GM15510 (cell line): ENCODE data around the gene USF1.

ENCODE experiments used
- POLR2A ChIP-seq: IDR thresholded peaks from 3 replicates; pipeline ENCODE4 v1.6.1; 2011; ENCODE audit warnings: borderline replicate concordance; ENCODE audit not compliant: insufficient read length; ENCODE audit errors: extremely low read depth

USF1 gene

DNA sequence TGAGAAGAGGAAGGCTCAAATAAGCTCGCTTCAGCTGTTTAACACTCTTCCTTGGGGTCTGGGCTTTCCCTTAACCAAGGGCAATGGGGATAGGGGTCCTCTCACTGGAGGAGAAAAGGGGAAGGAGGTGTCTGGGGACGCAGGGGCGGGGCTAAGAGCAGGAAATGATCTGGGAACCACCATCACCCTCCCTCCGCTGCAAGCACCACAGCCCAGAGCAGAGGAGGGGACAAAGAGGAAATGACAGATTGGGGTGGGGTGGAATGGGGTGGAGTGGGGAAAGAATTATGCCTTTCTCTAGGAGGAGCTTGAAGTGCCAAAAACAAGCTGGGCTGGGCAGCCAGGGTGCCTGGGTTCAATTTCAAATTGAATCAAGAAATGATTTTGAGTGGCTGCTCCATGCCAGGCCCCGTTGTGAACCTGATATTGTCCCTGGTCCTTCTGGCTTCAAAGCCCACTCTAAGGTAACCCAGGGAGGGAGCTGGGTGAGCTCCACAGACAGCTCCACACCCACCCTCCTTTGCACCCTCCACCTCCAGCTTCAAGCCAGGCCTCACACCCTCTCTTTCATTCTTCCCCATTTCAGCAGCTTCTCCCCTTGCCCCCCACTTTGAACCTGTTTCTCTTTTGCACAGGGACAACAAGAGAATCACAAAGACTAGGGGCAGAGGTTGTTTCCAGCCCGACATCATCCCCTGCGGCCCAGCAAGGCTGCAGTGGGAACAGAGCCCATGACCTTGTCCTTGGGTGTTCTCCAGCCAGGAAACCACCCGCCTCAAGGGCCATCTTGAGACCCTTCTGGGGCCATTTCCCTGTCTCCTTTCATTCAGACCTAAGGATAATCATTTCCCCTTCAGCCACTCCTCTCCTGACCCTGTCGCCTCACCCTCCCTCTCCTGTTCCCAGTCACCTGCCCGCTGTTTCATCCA is 22.8 kb upstream of the USF1 start:
- TF ChIP-seq POLR2A: peak; percentile 49

DNA sequence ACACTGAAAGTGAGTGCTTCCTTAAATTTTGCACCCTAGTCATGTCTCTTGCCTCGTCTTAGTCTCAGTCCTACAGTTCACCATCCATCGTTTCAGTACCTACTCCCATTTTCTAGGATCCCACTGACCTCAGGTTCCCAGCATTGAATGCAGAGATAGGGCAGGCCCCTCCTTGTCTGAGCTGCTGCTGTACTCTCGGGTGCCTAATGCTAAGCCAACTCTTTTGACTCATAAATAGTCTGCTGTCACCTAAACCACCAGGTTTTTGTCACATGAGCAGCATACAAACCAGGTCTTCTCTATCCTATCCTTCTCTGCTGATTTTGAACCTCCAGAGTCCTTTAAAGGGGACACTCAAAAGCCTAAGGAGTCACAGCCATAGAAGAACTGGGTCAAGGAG is 20.9 kb upstream of the USF1 start:
- TF ChIP-seq POLR2A: no peak

DNA sequence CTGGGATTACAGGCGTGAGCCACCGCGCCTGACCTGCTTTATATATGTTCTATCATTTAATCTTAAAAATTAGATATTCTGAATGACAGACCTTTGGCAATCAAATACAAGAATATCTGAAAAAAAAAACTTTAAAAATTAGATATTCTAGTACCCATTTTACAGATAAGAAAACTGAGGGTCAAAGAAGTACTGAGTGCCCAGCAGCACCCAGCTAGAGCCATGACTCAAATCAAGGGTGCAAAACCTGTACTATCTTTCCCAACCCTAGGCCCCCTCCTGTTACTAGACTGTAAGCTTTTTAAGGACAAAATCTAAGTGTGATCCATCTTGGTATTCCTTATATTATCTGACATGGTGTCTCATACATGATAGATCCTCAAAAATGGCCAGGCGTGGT is 15.6 kb upstream of the USF1 start:
- TF ChIP-seq POLR2A: no peak

DNA sequence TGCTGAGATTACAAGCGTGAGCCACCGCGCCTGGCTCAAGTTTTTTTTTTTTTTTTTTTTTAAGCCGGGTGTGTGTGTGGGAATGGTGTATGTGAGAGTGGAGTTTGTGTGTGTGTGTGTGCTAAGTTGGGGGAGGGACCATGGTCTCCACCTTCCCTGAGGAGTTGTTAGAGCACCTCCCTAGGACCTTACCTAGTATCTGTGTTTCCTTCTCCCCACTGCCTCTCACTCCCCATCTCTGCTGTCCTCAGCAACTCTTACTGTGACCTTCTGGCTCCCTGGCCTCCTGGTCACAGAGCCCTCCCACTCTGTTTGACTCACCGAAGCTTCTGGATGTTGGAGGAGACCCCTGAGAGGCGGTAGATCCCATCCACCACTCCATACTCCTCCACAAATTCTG is 13.5 kb upstream of the USF1 start:
- no peak for TF ChIP-seq POLR2A

DNA sequence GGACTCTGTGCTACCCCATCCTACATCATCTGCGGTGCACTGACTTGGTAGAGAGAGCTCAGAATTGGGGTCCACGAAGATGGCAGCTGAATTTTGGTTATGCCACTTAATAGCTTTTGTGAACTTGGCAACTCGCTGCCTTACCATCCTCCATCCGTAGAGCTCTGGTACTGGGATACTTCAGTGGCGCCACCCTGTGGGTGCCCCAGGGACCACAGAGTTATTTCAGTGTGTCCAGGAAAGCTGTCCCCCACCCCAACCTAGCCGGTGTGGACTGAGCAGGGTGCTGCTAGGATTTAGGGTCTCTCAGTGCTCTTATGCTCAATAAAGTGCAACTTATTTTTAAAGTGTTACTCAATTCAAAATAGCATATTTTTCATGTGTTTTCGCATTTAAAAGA is 9.0 kb upstream of the USF1 start:
- no peak for TF ChIP-seq POLR2A

DNA sequence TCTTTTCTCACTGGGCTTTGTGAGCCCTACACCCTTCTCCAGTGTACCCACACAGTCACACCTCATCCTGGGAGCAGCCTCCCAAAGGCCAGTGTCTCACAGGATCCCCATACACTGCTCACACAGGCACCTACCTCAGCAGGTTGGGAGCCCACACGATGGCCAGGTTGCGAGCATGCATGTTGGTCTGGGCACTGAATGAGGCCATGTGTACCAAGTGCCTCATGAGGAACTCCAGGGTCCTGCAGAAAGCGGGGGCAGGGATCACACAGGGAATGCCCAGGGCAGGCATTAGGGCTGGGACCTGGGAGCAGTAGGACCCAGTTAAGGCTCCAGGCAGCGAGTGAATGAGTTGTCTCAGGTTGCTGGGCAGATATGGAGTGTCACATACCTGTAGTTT is 8.5 kb upstream of the USF1 start:
- no peak for TF ChIP-seq POLR2A

DNA sequence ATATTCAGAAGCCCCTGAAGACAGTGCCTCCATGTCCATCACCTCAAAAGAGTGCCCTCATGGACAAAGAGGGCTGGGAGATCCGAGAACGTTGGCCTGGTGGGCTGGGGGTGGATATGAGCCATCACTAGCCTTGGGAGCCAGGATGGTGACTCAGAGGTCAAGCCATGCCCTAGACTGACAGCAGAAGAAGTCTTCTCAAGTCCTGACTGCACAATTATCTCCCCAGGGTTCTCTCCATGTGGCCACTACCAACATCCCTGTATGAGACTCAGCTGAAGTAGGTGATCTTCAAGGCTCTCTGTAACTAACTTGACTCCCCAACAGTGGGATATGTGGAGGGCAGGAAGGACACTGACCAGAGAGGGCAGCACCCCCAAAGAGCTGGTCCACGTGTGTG is 7.1 kb upstream of the USF1 start:
- no peak for TF ChIP-seq POLR2A

DNA sequence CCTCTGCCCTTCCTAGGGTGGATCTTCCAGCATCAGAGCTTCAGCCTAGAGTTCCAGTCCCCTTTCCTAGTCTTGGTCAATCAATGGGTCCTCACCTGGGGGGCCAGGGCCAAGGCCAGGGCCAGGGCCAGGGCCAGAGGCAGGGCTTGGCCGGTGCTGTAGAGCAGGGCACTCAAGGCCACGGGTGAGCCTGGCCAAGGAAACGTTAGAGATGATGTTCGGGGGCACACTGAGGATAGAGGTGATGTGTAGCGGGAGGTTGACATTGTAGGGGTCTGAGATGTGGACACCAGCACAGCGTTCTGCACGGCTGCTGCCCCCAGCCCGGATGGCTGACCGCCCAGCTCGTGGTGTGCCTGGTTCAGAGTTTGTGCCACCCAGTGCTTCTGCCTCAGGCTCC is 5.4 kb upstream of the USF1 start:
- TF ChIP-seq POLR2A: no peak

DNA sequence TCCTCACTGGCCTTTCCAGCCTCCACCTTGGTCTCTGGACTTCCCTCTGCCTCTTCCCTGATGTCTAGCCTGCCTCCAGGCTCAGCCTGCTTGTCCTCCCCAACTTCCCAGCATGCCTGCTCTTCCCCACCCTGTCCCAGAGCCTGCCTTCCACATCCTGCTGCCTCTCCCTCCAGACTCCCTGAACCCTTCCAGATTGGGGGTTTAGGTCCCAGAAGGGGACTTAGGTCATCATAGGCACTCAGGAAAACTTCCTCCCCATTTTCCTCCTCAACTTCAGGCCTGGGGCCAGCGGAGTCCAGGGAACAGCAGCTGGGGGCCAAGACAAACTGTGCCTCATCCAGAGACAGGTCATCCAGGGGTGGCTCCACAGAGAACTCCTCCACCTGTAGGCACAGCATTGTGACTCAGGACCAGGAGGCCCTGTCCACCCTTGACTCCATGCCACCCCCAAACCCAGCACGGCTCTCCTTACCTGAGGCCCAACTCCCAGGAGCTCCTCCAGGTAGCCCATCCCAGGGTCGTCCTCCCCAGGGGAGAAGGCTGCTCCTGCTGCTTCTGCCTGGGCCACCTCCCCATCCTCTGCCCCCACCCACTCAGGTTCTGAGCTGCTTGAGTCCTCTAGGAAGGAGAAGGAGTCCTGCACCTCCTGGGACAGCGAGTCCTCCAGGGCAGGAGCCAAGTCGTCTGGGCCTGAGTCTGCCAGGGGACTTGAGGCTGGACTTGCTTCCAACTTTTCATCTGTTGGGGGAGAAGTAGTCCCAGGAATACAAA is 3.4 kb upstream of the USF1 start:
- no peak for TF ChIP-seq POLR2A

DNA sequence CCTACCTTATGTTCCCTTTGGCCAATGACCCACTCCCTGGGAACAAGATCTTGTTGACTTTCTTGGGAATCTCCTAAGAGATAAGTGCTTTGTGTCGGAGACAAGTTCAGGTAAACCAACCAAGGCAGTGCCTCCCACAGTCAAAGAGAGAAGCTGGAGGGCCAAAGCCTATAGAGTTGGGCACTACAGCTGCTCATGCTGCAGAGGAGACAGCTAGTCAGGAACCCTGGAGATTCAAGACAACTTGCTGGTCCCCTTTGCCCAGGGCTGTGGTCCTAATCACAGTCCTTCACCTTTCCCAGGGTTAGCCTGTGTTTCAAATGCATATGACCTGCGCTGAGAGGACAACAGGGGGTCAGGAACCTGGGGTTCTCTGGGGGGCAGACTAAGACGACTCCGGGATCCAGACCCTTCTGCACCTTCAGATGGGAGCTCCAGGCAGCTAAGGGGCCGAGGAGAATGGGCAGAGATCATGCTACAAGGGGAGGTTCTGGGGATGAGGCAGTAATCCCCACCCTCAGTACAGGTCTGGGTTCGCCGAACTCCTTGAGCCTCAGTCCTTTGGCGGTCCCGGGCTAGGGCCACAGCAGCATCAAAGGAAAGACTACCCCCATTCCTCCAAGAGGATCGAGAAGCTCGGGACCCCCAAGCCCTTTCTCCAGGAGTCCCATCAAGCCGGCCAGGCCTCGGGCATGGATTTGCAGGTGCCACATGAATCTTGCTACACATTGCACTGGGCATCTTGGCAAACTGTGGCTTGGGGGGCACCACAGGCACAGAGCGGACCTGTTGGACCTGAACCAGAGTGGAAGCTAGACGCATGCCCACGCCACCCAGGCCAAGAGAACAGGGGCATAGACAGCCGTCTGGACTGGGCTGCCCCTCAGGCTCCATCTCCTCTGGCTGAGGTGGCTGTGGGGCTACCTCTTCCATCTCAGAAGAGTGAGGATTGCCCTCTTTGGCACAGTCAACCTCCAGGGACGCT is 2.0 kb upstream of the USF1 start:
- no peak for TF ChIP-seq POLR2A

DNA sequence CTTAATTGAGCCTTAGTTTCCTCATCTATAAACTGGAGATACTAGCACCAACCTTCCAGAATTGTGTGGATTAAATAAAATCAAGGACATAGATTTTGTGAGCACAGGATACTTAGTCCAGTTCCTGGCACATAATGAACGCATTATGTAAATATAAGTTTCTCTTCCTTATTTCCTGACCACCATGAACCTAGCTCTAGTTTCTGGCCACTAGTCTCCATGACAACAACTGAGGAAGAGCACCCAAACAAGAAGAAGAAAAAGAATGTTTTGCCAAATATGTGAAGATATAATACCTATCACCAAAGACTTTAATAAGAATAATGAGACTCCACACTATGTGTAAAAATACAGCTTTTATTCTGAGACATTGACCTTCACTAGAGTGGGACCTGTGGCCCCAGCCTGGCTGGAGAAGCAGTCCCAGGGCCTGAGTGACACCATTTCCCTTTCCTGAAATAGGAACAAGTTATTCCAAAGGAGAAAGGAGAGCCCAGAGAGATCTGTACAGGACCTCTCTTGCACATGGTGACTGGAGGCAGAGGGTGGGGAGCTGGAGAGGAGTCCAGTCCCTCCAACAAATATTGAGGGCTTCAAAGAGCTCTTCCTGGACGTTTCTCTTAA is 940 bp upstream of the USF1 start:
- no peak for TF ChIP-seq POLR2A

DNA sequence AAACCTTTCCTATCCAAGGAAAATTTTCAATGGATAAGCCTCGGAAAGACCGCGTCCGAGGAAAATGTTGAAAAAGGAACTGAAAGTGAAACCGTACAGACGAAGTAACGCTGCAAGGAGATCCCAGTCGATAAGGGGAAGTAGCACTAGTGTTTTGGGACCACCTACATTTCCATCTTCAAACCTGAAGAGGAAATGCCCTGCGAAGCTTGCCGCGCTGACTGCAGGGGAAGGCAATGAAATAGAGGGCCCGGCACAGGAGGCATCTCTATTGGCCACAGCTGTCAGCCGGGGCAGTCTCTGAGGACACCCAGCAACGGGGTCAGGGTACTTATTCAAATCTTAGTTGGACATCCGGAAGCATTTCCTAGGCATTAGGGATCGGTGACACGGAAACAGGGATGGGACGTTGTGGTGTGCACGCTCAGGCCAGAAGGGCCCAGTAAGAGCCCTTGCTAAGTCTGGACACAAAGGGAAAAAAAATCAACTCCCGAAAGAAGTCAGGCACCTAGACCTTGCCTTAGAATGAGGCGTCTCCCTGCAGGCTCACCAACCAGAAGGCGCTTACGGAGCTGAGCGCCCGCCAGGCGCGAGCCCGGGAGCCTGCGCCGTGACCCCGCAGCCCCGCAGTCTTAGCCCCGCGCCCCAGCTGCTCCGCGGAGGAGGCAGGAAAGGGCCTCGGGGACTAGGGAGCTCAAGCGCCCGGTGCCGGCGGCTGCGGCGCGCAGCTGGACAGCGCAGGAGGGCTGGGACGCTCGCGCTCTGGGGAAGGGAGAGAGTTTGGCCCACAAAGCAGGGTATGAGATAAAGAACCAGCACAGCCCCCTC is 655 bp downstream of the USF1 start:
- TF ChIP-seq POLR2A: peak; percentile 42

DNA sequence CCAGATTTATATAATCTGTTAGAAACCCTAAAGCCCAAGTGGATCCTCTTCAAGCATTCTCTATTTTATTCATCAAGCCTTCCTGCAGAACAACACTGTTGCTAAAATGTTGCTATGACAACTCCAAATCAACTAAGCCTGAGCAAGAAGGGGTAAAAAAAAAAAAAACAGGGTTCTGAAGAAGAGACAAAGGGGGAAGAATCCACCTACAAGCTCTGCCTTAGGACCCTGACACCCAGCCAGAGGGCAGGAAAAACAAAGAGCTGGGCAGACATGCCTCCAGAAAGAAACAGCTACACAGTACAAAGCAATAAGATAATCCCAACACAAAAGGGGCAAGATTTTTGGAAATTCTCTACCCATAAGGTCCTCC is 1.3 kb downstream of the USF1 start:
- TF ChIP-seq POLR2A: no peak
